ENCODE results near the gene ARL16.
"Not testable (repeated sequence)": the region's sequence is repeated elsewhere in the genome, so short reads cannot be mapped to it uniquely, and the experiment has no call there.

ARL16 gene

GRCh38 chr17:81682565-81683207 is 911 bp downstream of the ARL16 start:
- TF ChIP-seq CTCF (IDR thresholded peaks at IDR 0.05; ENCODE audit: insufficient read depth, low read length, poor library complexity, severe bottlenecking): no peak
- Histone ChIP-seq H3K4me3 (replicated peaks; ENCODE audit: low read depth, low read length) (peak overlapping the region; percentile 92), H3K27me3 (replicated peaks; ENCODE audit: control insufficient read depth, insufficient read depth, low read length) (no peaks in the 10 kb centered on the region), H3K36me3 (ENCODE audit: control insufficient read depth, insufficient read depth, low read length) (peaks cover 21% of the 10 kb centered on the region)
- DNase-seq (ENCODE audit: extremely low read depth, insufficient read length): no peak

GRCh38 chr17:81681672-81682071 is 1.9 kb downstream of the ARL16 start:
- peaks cover 12% of the 10 kb centered on the region for H3K36me3 ChIP-seq (ENCODE audit: control insufficient read depth, insufficient read depth, low read length)
- no peak for DNase-seq (ENCODE audit: extremely low read depth, insufficient read length)
- no peak overlapping the region for H3K4me3 ChIP-seq (replicated peaks; ENCODE audit: low read depth, low read length)
- no peak for TF ChIP-seq CTCF (IDR thresholded peaks at IDR 0.05; ENCODE audit: insufficient read depth, low read length, poor library complexity, severe bottlenecking)
- H3K27me3 ChIP-seq (replicated peaks; ENCODE audit: control insufficient read depth, insufficient read depth, low read length): no peaks in the 10 kb centered on the region

DNA sequence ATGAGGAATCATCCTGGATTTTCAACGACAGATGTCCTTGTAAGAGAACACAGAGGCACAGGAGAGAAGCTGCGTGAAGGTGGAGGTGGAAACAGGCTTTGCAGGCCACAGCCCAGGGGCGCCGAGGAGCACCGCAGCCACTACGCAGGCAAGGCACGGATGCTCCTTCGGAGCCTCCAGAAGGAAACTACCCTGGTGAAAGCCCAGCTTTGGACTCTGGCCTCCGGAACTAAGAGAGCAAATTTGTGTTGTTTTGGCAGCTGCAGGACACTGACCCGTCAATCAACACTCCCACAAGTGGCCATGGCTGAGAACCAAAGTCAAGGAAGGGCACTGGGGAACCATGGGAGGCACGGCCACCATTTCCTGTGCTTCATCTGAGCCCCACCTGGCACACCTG is 3.4 kb downstream of the ARL16 start:
- Histone ChIP-seq H3K27me3 (replicated peaks; ENCODE audit: control insufficient read depth, insufficient read depth, low read length) (no peaks in the 10 kb centered on the region), H3K4me3 (replicated peaks; ENCODE audit: low read depth, low read length) (no peak overlapping the region), H3K36me3 (ENCODE audit: control insufficient read depth, insufficient read depth, low read length) (no peaks in the 10 kb centered on the region; the same call in 1 of the 2 replicates)
- no peak for TF ChIP-seq CTCF (IDR thresholded peaks at IDR 0.05; ENCODE audit: insufficient read depth, low read length, poor library complexity, severe bottlenecking)
- no peak for DNase-seq (ENCODE audit: extremely low read depth, insufficient read length)

GRCh38 chr17:81676906-81677305 is 6.7 kb downstream of the ARL16 start:
- no peak for TF ChIP-seq CTCF (IDR thresholded peaks at IDR 0.05; ENCODE audit: insufficient read depth, low read length, poor library complexity, severe bottlenecking)
- Histone ChIP-seq H3K27me3 (replicated peaks; ENCODE audit: control insufficient read depth, insufficient read depth, low read length) (no peaks in the 10 kb centered on the region), H3K36me3 (ENCODE audit: control insufficient read depth, insufficient read depth, low read length) (peaks cover 18% of the 10 kb centered on the region), H3K4me3 (replicated peaks; ENCODE audit: low read depth, low read length) (no peak overlapping the region)
- no peak for DNase-seq (ENCODE audit: extremely low read depth, insufficient read length)

DNA sequence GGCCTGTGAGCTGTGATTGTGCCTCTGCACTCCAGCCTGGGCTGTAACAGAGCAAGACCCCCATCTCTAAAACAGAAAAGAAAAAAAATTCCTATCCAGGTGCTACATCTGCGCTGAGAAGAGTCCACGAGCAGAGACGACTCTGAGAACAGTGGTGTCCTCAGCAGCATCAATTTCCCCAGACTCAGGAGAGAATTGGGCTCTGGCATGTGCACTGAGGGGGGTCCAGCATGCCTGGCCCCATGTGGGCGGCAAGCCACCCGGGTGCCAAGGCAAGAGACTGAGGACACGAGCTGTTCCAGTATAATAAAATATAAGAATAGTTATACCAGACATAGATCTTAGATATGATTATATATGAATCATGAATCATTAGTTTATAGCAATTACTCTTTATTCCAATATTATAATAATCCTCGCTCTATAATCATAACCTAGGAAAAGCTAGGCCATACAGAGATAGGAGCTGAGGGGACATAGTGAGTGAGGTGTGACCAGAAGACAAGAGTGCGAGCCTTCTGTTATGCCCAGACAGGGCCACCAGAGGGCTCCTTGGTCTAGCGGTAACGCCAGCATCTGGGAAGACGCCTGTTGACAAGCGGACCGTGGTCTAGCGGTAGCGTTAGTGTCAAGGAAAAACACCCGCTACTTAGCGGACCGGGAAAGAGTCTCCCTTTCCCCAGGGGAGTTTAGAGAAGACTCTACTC is 7.9 kb downstream of the ARL16 start:
- H3K27me3 ChIP-seq (replicated peaks; ENCODE audit: control insufficient read depth, insufficient read depth, low read length): not testable (repeated sequence)

More for the DNA sequence above, 7.9 kb downstream of the ARL16 start:
- peak; percentile 44 for TF ChIP-seq CTCF (IDR thresholded peaks at IDR 0.05; ENCODE audit: insufficient read depth, low read length, poor library complexity, severe bottlenecking)
- not testable (repeated sequence) for H3K4me3 ChIP-seq (replicated peaks; ENCODE audit: low read depth, low read length); DNase-seq (ENCODE audit: extremely low read depth, insufficient read length)
- H3K36me3 ChIP-seq (ENCODE audit: control insufficient read depth, insufficient read depth, low read length): peaks cover 25% of the 10 kb centered on the region
